ENCODE results near the gene HPSE2.

The HPSE2 gene

GRCh38 chr10:98465866-98466265 is 769.8 kb downstream of the HPSE2 start:
- Histone ChIP-seq H3K9me3 (ENCODE audit: control insufficient read depth, low read length) (no peaks in the 10 kb centered on the region), H3K27ac (no peak overlapping the region)
- TF ChIP-seq, protein P1, sequence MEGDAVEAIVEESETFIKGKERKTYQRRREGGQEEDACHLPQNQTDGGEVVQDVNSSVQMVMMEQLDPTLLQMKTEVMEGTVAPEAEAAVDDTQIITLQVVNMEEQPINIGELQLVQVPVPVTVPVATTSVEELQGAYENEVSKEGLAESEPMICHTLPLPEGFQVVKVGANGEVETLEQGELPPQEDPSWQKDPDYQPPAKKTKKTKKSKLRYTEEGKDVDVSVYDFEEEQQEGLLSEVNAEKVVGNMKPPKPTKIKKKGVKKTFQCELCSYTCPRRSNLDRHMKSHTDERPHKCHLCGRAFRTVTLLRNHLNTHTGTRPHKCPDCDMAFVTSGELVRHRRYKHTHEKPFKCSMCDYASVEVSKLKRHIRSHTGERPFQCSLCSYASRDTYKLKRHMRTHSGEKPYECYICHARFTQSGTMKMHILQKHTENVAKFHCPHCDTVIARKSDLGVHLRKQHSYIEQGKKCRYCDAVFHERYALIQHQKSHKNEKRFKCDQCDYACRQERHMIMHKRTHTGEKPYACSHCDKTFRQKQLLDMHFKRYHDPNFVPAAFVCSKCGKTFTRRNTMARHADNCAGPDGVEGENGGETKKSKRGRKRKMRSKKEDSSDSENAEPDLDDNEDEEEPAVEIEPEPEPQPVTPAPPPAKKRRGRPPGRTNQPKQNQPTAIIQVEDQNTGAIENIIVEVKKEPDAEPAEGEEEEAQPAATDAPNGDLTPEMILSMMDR (IDR thresholded peaks at IDR 0.05) = no peak

GRCh38 chr10:98463976-98464754 is 771.5 kb downstream of the HPSE2 start:
- H3K36me3 ChIP-seq (ENCODE audit: control insufficient read depth, insufficient read depth, low read length) = no peaks in the 10 kb centered on the region
- TF ChIP-seq, protein P1 (IDR thresholded peaks at IDR 0.05) = no peak
- H3K4me3 ChIP-seq (ENCODE audit: low read depth, low read length) = no peak overlapping the region
- no peak overlapping the region for H3K27ac ChIP-seq
- no peaks in the 10 kb centered on the region for H3K79me2 ChIP-seq
- H3K4me2 ChIP-seq (ENCODE audit: low read length) = no peak overlapping the region
- H3K9me3 ChIP-seq (ENCODE audit: control insufficient read depth, low read length) = no peaks in the 10 kb centered on the region
- H3K27me3 ChIP-seq (ENCODE audit: control insufficient read depth, insufficient read depth, low read length) = no peaks in the 10 kb centered on the region
- H3K4me1 ChIP-seq = peaks cover 3% of the 10 kb centered on the region
- no peak overlapping the region for H3K9ac ChIP-seq
- no peak overlapping the region for H2AFZ ChIP-seq

More at GRCh38 chr10:98465866-98466265, 769.8 kb downstream of the HPSE2 start:
- Histone ChIP-seq H3K27me3 (ENCODE audit: control insufficient read depth, insufficient read depth, low read length) (no peaks in the 10 kb centered on the region), H3K36me3 (ENCODE audit: control insufficient read depth, insufficient read depth, low read length) (no peaks in the 10 kb centered on the region), H3K4me3 (ENCODE audit: low read depth, low read length) (no peak overlapping the region), H3K4me2 (ENCODE audit: low read length) (no peak overlapping the region), H3K79me2 (no peaks in the 10 kb centered on the region), H3K9ac (no peak overlapping the region), H3K4me1 (peaks cover 3% of the 10 kb centered on the region), H2AFZ (no peak overlapping the region)

DNA sequence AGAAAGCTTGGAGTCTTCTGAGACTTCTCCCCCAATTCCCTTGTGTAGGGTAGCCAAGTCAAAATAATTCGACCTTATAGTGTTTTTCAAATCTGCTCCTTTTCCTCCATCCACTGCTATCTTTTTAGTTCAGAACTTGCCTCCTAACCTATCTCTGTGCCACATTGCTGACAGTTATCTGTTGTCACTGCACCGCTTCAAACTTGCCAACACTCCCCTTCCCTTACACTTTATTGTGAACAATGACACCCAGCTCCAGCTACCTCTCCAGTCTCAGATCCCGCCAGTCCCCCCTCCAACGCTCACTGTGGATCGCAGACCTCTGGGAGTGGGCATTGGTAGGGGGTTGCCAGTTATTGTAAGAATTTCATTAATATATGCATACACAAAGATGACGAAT is 772.6 kb downstream of the HPSE2 start:
- Histone ChIP-seq H2AFZ (no peak overlapping the region), H3K4me2 (ENCODE audit: low read length) (no peak overlapping the region), H3K27me3 (ENCODE audit: control insufficient read depth, insufficient read depth, low read length) (no peaks in the 10 kb centered on the region), H3K9me3 (ENCODE audit: control insufficient read depth, low read length) (no peaks in the 10 kb centered on the region), H3K4me1 (peaks cover 3% of the 10 kb centered on the region), H3K9ac (no peak overlapping the region), H3K27ac (no peak overlapping the region), H3K79me2 (no peaks in the 10 kb centered on the region), H3K4me3 (ENCODE audit: low read depth, low read length) (no peak overlapping the region), H3K36me3 (ENCODE audit: control insufficient read depth, insufficient read depth, low read length) (no peaks in the 10 kb centered on the region)
- TF ChIP-seq, protein P1 (IDR thresholded peaks at IDR 0.05) = no peak

GRCh38 chr10:98461500-98461842 is 774.2 kb downstream of the HPSE2 start:
- Histone ChIP-seq H3K4me2 (ENCODE audit: low read length) (no peak overlapping the region), H3K9ac (no peak overlapping the region), H2AFZ (no peak overlapping the region), H3K79me2 (no peaks in the 10 kb centered on the region), H3K27me3 (ENCODE audit: control insufficient read depth, insufficient read depth, low read length) (no peaks in the 10 kb centered on the region), H3K9me3 (ENCODE audit: control insufficient read depth, low read length) (no peaks in the 10 kb centered on the region), H3K4me3 (ENCODE audit: low read depth, low read length) (no peak overlapping the region), H3K4me1 (no peaks in the 10 kb centered on the region), H3K27ac (no peak overlapping the region), H3K36me3 (ENCODE audit: control insufficient read depth, insufficient read depth, low read length) (no peaks in the 10 kb centered on the region)
- TF ChIP-seq, protein P1 (IDR thresholded peaks at IDR 0.05) = no peak

All from parathyroid adenoma (tissue), 2 donors.